Small intestine (tissue), 7 donors: ENCODE data around the gene SLCO4A1. TPM values are rescaled to one million over a fixed set of nuclear protein-coding genes. Genes with fewer than 3 reads are reported as not detected.

ENCODE experiments used
- DNase-seq, 2 donors: peaks; one replicate each; pipeline versions ENCODE4 v3.0.0 to v3.0.0-alpha.2; 2013
- FAIRE-seq: peaks from 2 replicates; lab custom pipeline; 2012; peaks lifted over from hg19 to GRCh38; lab: Jason Lieb, UNC
- H3K27ac ChIP-seq, 3 donors: one replicate each; pipeline ENCODE4 v1.5.1; 2013; ENCODE audit warnings: low read length in 2 of 3, mild to moderate bottlenecking in 2 of 3, control low read depth in 1 of 3, inconsistent platforms in 1 of 3, low read depth in 1 of 3, moderate library complexity in 1 of 3
- H3K27me3 ChIP-seq, 3 donors: one replicate each; pipeline ENCODE4 v1.6.1; 2013; ENCODE audit warnings: low read length in 3 of 3, inconsistent platforms in 1 of 3; ENCODE audit not compliant: control insufficient read depth in 3 of 3, insufficient read depth in 3 of 3
- H3K36me3 ChIP-seq, 3 donors: one replicate each; pipeline ENCODE4 v1.6.1; 2013; ENCODE audit warnings: low read length in 3 of 3, inconsistent platforms in 1 of 3, low read depth in 1 of 3, mild to moderate bottlenecking in 1 of 3, moderate library complexity in 1 of 3; ENCODE audit not compliant: control insufficient read depth in 3 of 3, insufficient read depth in 2 of 3
- H3K4me1 ChIP-seq, 3 donors: one replicate each; pipeline ENCODE4 v1.6.1; 2013; ENCODE audit warnings: low read length in 2 of 3, inconsistent platforms in 1 of 3, low read depth in 1 of 3, mild to moderate bottlenecking in 1 of 3, moderate library complexity in 1 of 3; ENCODE audit not compliant: control insufficient read depth in 3 of 3, insufficient read depth in 2 of 3
- H3K4me3 ChIP-seq, 3 donors: one replicate each; pipeline ENCODE4 v1.5.1; 2013; ENCODE audit warnings: low read length in 3 of 3, control low read depth in 1 of 3, inconsistent platforms in 1 of 3, low read depth in 1 of 3, mild to moderate bottlenecking in 1 of 3, moderate library complexity in 1 of 3
- H3K9me3 ChIP-seq, 2 donors: one replicate each; pipeline ENCODE4 v1.6.1; 2013; ENCODE audit warnings: low read depth in 1 of 2, low read length in 1 of 2; ENCODE audit not compliant: control insufficient read depth in 2 of 2, insufficient read depth in 1 of 2
- WGBS, 3 donors: extraction: QIAGEN DNeasy Blood & Tissue Kit; methylation state at CpG; one replicate each; pipeline ENCODE4 v1.1.7; 2013; 5-methylcytosine and 5-hydroxymethylcytosine counted together
- polyA plus RNA-seq, 4 donors: library from polyadenylated mRNA; stranded (reverse) in 3 of 4; unstranded in 1 of 4; fragments of 200-250 nt in 3 of 4; fragments of 120-200 nt in 1 of 4; gene quantifications; one replicate each; pipeline versions ENCODE4 v1.2.1 to v1.2.3, GENCODE V29; 2013
- donor health status: healthy with polysubstance abuse.
- donor health status: control.
- donor health status: control.
- donor health status: Bipolar disorder and iron deficiency.
- donor health status: healthy.

The SLCO4A1 gene
- polyA plus RNA-seq, 4 donors, result 0.58 to 22.4 (median 3.5) TPM

DNA sequence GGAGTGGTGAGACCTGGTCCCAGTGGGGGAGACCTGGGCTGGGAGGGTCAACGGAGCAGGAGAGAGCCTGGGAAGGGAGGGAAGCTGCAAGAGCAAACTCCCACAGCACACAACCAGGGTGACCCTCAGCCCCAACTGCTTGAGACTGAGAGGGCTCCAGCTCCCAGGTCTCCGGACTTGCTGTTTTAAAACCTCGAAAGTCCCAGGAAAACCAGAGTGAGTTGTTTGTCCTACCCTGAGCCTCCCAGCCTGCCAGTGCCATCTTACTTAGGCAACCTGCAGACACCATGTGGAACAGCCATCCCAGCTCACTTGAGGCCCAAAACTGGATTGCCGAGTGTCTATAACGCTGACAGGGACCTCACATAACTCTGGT is 61.5 kb downstream of the SLCO4A1 start:
- Histone ChIP-seq H3K27me3 (peaks cover 7 to 26% (median 10%) of the 10 kb centered on the region in 3 donors), H3K4me3 (no peak overlapping the region), H3K9me3 (no peaks in the 10 kb centered on the region), H3K4me1 (peaks cover 0 to 9% (median 0%) of the 10 kb centered on the region in 3 donors), H3K36me3 (no peaks in the 10 kb centered on the region), H3K27ac (no peak overlapping the region)
- no peak for DNase-seq
- WGBS, 3 donors, result 73 to 88% (median 79%) methylated on average over 5 of the region's 5 CpGs
- FAIRE-seq, result no peak

DNA sequence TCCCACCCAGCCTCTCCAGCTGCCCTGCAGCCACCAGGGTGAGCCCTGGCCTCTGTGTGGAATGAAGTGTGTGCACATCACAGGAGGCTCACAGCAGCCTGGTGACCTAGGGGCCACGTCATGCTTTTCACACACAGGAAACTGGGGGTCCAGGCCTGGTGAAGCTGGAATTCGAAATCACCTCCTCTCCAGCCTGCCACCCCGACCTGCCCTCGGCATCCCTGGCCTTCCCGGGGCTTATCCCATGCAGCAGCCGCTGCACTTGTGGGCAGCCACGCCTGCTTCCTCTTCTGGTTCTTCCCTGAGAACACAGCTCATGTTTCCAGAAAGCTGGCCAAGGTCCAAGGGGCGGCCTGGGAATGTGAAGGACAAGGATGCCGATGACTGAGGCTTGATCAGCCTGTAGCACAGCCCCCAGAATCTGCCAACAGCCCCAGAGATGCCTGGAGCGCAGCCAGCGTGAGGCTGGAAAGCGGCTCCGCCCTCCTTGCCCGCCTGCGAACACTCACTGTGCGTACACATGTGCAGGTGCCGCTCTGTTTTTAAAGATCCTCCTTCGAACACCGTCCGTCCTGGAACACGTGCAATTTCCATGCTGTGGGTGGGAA is 62.1 kb downstream of the SLCO4A1 start:
- Histone ChIP-seq H3K4me3 (no peak overlapping the region), H3K27me3 (peaks cover 7 to 30% (median 10%) of the 10 kb centered on the region in 3 donors), H3K36me3 (no peaks in the 10 kb centered on the region), H3K27ac (no peak overlapping the region), H3K9me3 (no peaks in the 10 kb centered on the region), H3K4me1 (peaks cover 0 to 9% (median 0%) of the 10 kb centered on the region in 3 donors)
- 9 to 20% (median 20%) methylated on average over 21 of the region's 21 CpGs for WGBS, 3 donors
- FAIRE-seq (no peak), DNase-seq (peak; percentile 58 to 65)

GRCh38 chr20:62705627-62706026 is 63.3 kb downstream of the SLCO4A1 start:
- 58 to 81% (median 75%) methylated on average over 16 of the region's 16 CpGs for WGBS, 3 donors
- Histone ChIP-seq H3K4me3 (no peak overlapping the region), H3K9me3 (no peaks in the 10 kb centered on the region), H3K27ac (no peak overlapping the region), H3K36me3 (no peaks in the 10 kb centered on the region), H3K27me3 (peaks cover 10 to 41% (median 10%) of the 10 kb centered on the region in 3 donors), H3K4me1 (peaks cover 0 to 9% (median 0%) of the 10 kb centered on the region in 3 donors)
- DNase-seq (no peak), FAIRE-seq (no peak)

GRCh38 chr20:62706344-62706743 is 64.0 kb downstream of the SLCO4A1 start:
- WGBS, 3 donors, result 83 to 84% (median 83%) methylated on average over 12 of the region's 12 CpGs
- no peak overlapping the region for H3K4me3 ChIP-seq
- no peaks in the 10 kb centered on the region for H3K9me3 ChIP-seq
- H3K4me1 ChIP-seq, result peaks cover 0 to 9% (median 0%) of the 10 kb centered on the region in 3 donors
- H3K27ac ChIP-seq, result no peak overlapping the region
- peaks cover 10 to 45% (median 14%) of the 10 kb centered on the region in 3 donors for H3K27me3 ChIP-seq
- H3K36me3 ChIP-seq, result no peaks in the 10 kb centered on the region
- DNase-seq (no peak), FAIRE-seq (no peak)

DNA sequence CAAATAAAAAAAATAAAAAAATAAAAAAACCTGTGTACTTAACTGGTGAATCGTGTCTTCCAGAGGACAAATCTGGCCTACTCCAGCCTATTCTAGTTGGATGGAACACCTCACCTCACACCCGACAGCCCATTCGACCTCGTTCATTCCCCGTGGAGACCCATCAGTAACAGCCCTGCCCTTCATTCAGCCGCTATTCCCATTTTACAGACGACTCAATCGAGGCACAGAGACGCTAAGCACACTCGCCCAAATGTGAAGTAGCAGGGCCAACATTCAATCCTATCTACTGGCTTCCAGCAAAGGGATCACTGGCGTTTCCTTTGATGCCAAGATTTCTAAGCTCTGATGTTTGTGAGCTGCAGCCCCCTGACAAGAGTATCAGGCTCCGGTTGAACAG is 64.6 kb downstream of the SLCO4A1 start:
- DNase-seq (no peak), FAIRE-seq (no peak)
- H3K4me1 ChIP-seq, result peaks cover 0 to 9% (median 0%) of the 10 kb centered on the region in 3 donors
- WGBS, 3 donors, result 69 to 81% (median 78%) methylated on average over 12 of the region's 12 CpGs
- H3K9me3 ChIP-seq, result no peaks in the 10 kb centered on the region
- H3K27me3 ChIP-seq, result peaks cover 10 to 49% (median 14%) of the 10 kb centered on the region in 3 donors
- no peak overlapping the region for H3K4me3 ChIP-seq
- no peak overlapping the region for H3K27ac ChIP-seq
- H3K36me3 ChIP-seq, result no peaks in the 10 kb centered on the region

DNA sequence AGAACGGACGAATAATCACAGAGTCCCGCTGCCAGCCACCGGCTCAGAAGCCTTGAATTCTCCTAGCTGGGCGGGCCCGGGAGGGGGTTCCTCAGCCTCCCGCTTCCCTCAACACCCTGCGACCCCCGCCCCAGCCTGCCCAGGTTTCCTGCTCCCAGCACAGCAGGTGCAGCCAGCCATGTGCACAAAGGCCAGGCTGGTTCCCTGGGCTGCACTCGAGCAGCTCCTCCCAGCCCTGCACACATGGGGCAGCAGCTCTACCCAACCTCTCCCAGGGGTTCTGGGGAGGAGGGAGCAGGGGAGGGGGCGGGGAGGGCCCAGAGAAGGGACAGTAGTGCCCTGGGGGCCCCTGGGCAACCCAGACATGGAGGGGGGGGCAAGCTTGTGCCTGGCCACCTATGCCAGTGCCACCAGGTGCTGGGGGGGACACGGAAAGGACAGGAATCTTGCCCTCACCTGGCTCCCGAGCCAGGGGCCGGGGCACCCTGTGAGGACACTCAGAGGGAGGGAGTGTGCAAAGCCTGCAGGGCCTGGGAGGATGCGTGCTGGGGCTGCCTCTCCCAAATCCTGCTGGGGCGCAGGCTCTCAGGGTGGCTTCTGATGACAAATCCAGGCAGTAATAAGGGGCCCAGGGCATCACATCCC is 65.1 kb downstream of the SLCO4A1 start:
- Histone ChIP-seq H3K9me3 (no peaks in the 10 kb centered on the region), H3K4me3 (no peak overlapping the region), H3K27ac (no peak overlapping the region), H3K27me3 (peaks cover 10 to 51% (median 14%) of the 10 kb centered on the region in 3 donors), H3K4me1 (peaks cover 0 to 9% (median 0%) of the 10 kb centered on the region in 3 donors), H3K36me3 (no peaks in the 10 kb centered on the region)
- 40 to 53% (median 53%) methylated on average over 15 to 16 of the region's 16 CpGs for WGBS, 3 donors
- FAIRE-seq, result no peak
- no peak for DNase-seq

GRCh38 chr20:62707921-62708521 is 65.7 kb downstream of the SLCO4A1 start:
- H3K4me3 ChIP-seq, result no peak overlapping the region
- no peaks in the 10 kb centered on the region for H3K36me3 ChIP-seq
- WGBS, 3 donors, result 5 to 7% (median 6%) methylated on average over 16 to 20 of the region's 20 CpGs
- FAIRE-seq (no peak), DNase-seq (no peak)
- peaks cover 0 to 9% (median 0%) of the 10 kb centered on the region in 3 donors for H3K4me1 ChIP-seq
- no peaks in the 10 kb centered on the region for H3K9me3 ChIP-seq
- H3K27me3 ChIP-seq, result peaks cover 10 to 51% (median 14%) of the 10 kb centered on the region in 3 donors
- no peak overlapping the region for H3K27ac ChIP-seq

DNA sequence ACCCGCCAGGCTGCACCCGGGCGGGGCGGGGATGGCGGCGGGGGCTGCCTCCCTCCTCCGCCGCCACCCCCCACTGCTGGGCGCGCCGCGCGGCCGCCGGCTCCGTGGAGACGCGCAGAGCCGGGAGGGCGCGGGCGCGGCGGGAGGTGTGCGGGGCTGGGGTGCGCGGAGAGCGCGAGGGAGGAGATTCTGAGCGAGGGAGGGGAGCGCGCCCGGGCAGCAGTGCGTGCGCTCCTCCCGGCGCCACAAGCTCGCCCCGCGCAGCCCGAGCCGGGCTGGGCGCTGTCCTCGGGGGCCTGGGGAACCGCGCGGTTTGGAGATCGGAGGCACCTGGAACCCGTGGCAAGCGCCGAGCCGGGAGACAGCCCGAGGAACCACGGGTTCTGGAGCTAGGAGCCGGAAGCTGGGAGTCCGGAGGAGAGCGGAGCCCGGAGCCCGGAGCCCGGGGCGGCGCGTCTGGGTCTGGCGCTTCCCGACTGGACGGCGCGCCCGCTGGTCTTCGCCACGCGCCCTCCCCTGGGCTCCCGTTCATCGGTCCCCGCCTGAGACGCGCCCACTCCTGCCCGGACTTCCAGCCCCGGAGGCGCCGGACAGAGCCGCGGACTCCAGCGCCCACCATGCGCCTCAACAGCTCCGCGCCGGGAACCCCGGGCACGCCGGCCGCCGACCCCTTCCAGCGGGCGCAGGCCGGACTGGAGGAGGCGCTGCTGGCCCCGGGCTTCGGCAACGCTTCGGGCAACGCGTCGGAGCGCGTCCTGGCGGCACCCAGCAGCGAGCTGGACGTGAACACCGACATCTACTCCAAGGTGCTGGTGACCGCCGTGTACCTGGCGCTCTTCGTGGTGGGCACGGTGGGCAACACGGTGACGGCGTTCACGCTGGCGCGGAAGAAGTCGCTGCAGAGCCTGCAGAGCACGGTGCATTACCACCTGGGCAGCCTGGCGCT is 66.6 kb downstream of the SLCO4A1 start, which contains the start of gene NTSR1:
Gene NTSR1 (plus strand): TSS at position 246 of the 946 bp plus-strand sequence. CDS start 372 bp downstream, at position 618.
- Histone ChIP-seq H3K27me3 (peaks cover 10 to 51% (median 14%) of the 10 kb centered on the region in 3 donors), H3K9me3 (no peaks in the 10 kb centered on the region), H3K36me3 (no peaks in the 10 kb centered on the region), H3K27ac (no peak within 1 kb of the TSS), H3K4me1 (peaks cover 0 to 9% (median 0%) of the 10 kb centered on the region in 3 donors), H3K4me3 (no peak within 1 kb of the TSS)
- FAIRE-seq, result no peak
- peak in 1 of 2 donors; percentile 12 for DNase-seq
- 10 to 18% (median 16%) methylated on average over 81 to 124 of the region's 124 CpGs for WGBS, 3 donors
